ENCODE measurements around the gene SPAG7.

The SPAG7 gene

DNA sequence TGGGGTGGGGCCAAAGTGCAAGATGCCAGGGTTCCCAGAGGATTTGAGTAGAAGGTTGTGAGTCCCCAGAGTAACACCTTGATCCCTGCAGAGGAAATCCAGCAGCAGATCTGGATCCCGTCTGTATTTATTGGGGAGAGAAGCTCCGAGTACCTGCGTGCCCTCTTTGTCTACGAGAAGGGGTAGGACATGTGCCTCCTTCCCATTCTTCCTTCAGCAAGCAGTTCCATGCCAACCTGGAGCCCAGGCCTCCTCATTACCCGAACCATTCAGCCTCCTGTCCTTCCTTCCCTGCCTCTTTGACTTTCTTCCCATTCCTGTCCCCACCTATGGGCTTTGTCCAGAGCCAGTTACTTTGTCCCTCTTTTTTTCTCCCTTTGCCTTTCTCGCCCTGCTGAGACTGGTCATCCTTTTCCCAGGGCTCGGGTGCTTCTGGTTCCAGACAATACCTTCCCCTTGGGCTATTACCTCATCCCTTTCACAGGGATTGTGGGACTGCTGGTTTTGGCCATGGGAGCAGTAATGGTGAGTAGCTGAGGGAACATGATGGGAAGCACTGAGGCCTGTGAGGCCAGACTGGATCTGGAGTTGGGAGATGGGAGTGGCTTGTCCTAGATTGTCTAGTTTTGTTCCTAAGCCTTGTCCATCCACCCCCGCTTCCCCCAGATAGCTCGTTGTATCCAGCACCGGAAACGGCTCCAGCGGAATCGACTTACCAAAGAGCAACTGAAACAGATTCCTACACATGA is 24.7 kb downstream of the SPAG7 start:
- TF ChIP-seq, protein P1, sequence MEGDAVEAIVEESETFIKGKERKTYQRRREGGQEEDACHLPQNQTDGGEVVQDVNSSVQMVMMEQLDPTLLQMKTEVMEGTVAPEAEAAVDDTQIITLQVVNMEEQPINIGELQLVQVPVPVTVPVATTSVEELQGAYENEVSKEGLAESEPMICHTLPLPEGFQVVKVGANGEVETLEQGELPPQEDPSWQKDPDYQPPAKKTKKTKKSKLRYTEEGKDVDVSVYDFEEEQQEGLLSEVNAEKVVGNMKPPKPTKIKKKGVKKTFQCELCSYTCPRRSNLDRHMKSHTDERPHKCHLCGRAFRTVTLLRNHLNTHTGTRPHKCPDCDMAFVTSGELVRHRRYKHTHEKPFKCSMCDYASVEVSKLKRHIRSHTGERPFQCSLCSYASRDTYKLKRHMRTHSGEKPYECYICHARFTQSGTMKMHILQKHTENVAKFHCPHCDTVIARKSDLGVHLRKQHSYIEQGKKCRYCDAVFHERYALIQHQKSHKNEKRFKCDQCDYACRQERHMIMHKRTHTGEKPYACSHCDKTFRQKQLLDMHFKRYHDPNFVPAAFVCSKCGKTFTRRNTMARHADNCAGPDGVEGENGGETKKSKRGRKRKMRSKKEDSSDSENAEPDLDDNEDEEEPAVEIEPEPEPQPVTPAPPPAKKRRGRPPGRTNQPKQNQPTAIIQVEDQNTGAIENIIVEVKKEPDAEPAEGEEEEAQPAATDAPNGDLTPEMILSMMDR (IDR thresholded peaks at IDR 0.05; ENCODE audit: low read length, missing control alignments), result no peak
- H3K4me3 ChIP-seq (replicated peaks; ENCODE audit: low read depth, low read length), result no peak overlapping the region
- DNase-seq (ENCODE audit: low read depth), result no peak

- TF ChIP-seq, protein P1 (IDR thresholded peaks at IDR 0.05; ENCODE audit: low read length, missing control alignments), result no peak
- H3K4me3 ChIP-seq (replicated peaks; ENCODE audit: low read depth, low read length), result peak overlapping the region; percentile 88
- DNase-seq (ENCODE audit: low read depth), result no peak
These were observed 26.4 kb downstream of the SPAG7 start for GRCh38 chr17:4941319-4941610.

DNA sequence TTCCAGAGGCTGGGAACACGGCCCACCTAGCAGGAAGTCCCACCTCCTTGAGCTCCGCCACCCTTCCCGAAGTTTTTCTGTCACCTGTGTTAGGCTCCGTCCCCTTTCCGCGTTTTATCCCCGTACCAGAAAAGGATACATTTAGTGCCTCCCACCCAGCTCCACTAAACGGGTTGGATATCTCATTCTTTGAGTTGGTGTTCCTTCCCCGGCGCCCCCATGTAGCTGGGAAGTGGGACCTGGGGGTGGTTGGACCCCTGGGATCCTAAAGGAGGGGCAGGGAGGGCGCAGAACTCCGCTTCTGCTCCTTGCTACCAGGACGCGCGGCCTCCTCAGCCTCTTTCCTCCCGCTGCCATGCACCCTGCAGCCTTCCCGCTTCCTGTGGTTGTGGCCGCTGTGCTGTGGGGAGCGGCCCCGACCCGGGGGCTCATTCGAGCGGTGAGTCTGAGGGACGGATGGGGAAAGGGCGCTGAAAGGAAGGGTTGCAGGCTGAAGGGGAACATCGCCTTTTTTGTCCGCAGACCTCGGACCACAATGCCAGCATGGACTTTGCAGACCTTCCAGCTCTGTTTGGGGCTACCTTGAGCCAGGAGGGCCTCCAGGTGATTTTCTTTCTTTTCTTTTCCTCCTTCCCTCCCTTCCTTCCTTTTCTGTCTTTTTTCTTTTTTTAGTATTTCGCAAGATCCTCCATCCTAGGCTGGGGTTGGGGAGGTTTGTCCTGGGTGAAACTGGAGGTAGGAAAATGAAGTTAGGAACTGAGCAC is 26.9 kb downstream of the SPAG7 start:
- no peak for DNase-seq (ENCODE audit: low read depth)
- peak overlapping the region; percentile 88 for H3K4me3 ChIP-seq (replicated peaks; ENCODE audit: low read depth, low read length)
- TF ChIP-seq, protein P1 (IDR thresholded peaks at IDR 0.05; ENCODE audit: low read length, missing control alignments), result no peak

- TF ChIP-seq, protein P1 (IDR thresholded peaks at IDR 0.05; ENCODE audit: low read length, missing control alignments), result no peak
- DNase-seq (ENCODE audit: low read depth), result peak; percentile 100
- peak within 1 kb of the TSS; percentile 88 for H3K4me3 ChIP-seq (replicated peaks; ENCODE audit: low read depth, low read length)
These were observed 27.6 kb downstream of the SPAG7 start, which contains the start of the genes RNF167 and SLC25A11 for GRCh38 chr17:4939796-4940554. TSS of gene RNF167 (plus strand) at chr17:4940268. CDS start at chr17:4940910, 642 bp downstream. TSS of gene SLC25A11 (minus strand) at chr17:4940046. CDS start at chr17:4939910, 136 bp downstream.

DNA sequence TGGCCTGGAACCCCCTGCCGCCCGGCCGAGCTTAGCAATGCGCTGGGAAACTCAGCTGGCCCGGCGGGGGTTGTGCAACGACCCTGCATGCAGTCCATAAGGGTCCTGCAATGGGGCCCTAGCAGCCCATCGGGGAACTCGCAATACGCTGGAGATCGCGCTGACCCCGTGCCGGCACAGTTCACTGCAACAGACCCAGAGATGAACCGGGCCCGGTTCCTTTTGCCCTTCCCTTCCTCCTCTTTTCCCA is 28.1 kb downstream of the SPAG7 start:
- TF ChIP-seq, protein P1 (IDR thresholded peaks at IDR 0.05; ENCODE audit: low read length, missing control alignments), result no peak
- H3K4me3 ChIP-seq (replicated peaks; ENCODE audit: low read depth, low read length), result peak overlapping the region; percentile 88
- peak; percentile 19 for DNase-seq (ENCODE audit: low read depth)

DNA sequence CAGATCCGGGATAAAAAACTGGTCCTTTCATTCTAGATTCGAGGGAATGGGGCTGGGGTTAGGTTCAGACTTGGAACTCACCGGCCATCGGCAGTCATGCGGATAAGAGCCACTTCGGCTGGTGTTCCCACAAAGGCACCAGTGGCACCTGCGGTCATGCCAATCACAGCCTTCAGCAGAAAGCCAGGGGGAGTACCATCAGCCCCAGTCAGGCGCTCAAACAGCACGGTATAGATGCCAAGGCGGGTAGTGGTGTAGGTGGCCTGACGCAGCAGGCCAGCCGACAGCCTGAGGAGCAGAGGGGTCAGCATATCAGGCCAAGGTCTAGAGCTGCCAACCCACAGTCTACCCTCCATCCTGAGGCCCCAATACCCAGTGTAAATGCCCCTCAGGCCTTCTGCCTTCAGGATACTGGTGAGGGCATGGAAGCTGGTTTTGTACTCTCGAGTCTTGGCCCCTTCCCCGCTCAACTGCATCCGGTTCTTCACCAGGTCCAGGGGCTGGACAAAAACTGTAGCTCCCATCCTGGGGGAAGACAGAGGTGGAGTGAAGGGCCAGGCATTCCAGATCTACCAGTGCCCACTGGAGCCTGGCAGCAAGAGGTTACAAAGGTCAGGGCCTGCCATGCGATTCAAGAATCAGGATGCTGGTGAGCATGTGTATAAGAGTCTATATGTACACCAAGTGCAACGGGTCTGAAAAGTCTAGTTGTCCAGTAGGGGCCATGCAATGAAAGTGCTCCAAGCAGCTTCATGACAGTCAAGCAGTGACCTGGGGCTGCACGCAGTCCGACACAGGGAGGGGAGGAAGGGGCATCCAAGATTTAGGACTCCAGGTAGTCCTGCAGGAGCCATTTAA is 28.7 kb downstream of the SPAG7 start:
- no peak for DNase-seq (ENCODE audit: low read depth)
- TF ChIP-seq, protein P1 (IDR thresholded peaks at IDR 0.05; ENCODE audit: low read length, missing control alignments), result no peak
- peak overlapping the region; percentile 88 for H3K4me3 ChIP-seq (replicated peaks; ENCODE audit: low read depth, low read length)

All from fibroblast of pulmonary artery (primary cell).